ENCODE results near the gene BACH2.
A peak's percentile ranks its signal among the peaks of the same experiment; 100 is the strongest.
"Not testable (repeated sequence)": the region's sequence is repeated elsewhere in the genome, so short reads cannot be mapped to it uniquely, and the experiment has no call there.

BACH2 gene

DNA sequence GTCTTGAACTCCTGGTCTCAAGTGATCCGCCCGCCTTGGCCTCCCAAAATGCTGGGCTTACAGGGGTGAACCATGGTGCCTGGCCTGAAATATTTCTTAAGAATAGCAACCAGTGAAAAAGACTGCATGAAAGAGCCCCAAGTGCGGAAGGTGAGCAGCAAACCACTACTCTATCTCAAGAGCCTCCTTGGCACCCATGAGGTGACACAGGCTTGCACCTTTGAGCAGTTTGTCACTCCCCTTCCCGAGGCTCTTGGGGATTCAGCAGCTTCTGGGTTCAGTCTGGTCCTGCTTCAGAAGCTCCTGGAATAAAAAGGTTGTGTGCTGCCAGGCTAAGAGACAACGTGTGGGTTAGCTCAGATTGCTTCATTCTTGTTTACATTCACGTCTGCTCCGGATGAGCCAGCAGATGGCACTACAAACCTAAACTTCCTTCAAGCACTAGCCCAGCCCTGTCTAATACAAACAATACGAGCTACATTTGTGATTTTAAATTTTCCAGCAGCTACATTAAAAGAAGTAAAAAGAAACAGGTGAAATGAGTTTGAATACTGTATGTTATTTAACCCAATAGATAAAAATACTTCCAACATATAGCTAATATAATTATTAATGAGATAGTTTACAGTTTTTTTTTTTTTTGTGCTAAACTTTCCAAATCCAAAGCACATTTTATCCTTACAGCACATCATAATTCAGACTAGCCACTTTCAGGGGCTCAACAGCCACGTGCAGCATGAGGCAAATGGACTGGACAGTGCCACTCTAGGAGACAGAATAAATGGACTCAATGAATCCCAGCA lies 356.2 kb downstream of the BACH2 start:
- peak; percentile 75 for DNase-seq (ENCODE audit: low spot score)

DNA sequence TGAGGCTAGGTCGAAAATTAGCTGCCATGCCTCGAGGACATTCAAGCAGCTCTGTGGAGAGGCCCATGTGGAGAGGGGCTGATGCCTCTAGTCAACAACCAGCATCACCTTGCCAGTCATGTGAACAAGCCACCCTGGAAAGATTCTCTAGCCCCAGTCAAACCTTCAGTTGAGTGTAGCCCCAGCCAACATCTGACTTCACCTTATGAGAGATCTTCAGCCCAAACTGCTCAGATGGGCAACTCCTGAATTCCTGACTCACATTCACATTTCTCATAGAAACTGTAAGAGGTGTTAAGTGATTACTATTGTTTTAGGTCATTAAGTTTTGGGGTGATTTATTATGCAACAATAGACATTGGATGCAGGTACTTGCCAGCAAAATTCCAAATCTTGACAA lies 357.5 kb downstream of the BACH2 start:
- DNase-seq (ENCODE audit: low spot score): no peak

DNA sequence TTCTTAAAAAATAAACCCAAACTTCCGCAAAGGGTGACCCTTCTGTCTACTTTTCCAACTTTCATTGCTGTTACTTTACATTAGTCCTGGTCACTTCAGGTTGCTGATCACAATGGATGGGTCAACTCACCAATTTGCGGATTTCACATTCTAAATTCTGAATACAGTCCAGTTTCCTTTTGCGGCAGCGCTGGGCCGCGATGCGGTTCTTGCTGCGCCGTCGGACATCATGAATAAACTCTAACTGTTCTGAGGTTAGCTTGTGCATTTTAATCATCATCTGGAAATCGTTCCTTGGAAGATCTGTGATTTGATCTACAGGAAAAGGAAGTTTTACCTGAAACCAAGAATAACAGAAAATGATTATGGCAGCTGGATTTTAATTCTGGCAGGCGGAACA lies 358.6 kb downstream of the BACH2 start:
- no peak for DNase-seq (ENCODE audit: low spot score)

DNA sequence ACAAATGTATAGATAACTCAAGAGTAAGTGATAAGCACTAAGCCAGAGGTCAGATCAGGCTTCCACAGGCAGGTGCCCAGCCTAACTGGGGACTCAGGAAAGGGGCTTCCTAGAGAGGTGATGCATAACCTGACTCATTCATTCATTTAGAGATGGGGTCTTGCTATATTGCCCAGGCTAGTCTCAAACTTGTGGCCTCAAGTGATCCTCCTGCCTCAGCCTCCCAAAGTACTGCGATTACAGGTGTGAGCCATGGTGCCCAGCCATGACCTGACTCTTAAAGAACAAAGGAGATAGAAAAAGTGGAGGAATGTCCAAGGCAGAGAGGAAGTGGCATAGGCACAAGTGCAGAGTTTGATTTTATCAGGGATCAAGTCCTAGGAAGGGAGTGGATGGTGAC lies 360.5 kb downstream of the BACH2 start:
- no peak for DNase-seq (ENCODE audit: low spot score)

DNA sequence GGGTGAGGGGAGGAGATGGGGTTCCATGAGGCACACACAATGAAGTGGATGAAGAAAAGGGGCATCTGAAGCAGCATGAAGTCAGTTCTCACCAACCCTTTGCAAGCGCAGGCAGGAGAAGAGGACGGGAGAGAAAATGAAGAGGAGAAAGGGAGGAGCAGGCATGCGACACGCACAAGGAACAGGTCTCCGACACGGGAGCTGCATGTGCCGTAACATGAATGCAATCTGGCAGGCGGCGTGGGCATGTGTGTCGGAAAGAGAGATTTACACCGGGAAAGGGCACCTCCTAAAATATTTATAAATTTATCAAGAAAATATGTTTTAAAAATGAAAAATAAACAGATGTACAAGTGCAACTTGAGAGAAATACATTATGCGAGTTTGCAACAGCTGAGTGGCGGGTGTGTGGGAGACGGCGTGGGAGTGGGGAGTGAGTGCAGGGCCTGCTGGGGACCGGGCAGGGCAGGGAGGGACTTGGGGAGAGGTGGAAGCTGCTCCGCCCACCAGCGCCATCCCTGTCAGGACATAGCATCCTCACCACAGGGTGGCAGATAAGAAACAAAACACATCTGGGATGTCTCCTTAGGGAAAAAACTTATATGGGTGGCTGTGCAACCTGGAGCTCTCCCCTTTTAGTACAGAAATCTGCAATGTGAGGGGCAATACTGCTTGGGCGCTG lies 361.8 kb downstream of the BACH2 start:
- DNase-seq (ENCODE audit: low spot score): no peak

DNA sequence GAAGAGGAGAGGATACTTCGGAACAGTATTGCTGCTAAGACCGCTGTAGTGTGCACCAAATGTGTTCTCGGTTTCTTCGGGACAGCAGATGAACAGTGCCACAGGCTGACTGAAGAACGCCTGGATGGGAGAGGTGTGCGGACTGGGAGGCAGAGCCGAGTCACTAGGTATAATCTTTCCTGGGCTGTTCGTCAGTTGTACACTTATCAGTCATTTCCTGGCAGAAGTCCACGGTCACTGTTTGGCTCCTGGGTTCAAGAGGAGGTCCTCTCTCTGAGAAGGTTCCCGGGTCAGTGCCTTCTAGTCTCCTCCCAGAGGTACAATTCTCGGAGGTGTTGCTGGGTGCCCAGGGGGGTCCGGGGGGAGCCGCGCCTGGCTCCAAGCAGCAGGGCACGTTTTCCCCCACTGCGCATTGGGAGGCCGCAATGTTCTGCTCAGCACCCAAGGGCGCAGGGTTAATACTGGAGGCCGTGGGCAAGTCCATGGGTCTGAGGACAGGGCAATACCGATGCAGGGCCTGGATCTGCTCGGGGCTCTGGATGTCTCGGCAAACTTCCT lies 364.3 kb downstream of the BACH2 start:
- DNase-seq (ENCODE audit: low spot score): no peak

DNA sequence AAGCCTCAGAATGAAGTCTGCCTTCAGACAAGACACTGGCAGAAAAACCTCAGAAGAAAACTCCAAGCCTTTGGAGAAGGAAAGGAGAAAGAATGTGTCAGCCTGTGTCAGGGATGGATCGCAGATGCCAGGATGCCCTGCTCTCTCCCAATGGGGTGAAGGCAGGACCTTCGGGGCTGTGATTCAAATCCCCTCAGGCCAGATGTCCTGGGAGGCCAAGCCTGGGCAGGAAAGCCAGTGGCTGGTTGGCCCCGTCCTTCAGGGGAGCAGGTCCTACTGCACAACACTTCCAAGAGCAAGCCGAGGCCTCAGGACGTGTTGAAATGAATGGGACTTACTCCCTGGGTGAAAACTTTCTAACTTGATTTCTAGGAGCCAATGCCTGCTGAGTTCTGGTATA lies 365.9 kb downstream of the BACH2 start:
- DNase-seq (ENCODE audit: low spot score): no peak

DNA sequence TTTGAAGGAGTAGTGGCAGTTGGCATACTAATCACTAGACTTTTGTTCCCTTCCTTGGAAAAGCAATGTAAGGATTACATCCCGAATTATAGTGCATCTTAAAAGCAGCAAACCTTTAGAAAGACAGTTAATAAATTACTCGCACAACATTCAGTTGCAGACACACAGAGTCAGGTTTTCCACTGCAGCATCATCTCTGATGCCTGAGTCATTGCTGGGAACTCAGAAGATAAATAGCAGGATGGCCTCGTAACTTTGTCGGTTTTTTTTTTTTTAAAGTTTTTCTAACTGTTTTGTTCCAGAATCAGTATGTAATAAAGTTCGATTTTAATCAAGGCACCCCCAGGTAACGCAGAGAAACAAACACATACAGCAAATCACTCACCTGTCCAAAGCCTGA lies 368.0 kb downstream of the BACH2 start:
- DNase-seq (ENCODE audit: low spot score): no peak

DNA sequence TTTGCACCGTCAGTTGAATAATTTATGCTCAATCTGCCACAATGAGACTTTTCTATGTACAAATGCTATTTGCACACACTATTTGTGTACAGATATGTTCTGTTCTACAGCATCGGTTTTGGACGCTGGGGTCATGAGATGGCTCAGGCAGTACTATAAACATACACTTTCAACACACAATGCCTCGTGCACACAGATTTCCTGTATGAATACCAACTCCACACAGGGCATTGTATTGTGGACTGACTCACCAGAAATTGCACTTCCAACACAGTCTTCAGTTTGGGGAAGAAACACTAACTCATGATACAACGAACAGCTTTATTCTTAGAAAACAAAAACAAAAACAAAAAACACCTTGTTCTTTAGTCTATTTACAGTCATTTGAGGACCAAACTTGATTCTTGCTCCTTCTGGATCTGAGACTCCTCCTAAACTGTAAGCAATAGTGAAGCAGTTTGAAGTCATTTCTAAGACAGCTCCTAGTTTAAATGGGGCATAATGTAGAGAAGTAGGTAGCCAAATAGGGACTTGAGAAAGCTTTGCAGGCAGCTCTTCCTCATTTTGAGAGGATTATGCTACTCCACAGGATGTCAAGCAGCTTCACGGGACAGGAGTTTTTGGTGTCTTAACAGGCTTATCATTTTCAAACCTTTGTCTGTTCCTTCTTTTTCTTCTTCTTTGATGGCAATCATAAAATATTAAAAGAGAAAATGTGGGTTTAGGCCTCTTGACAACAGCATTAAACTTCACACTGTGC lies 368.7 kb downstream of the BACH2 start:
- DNase-seq (ENCODE audit: low spot score): no peak

DNA sequence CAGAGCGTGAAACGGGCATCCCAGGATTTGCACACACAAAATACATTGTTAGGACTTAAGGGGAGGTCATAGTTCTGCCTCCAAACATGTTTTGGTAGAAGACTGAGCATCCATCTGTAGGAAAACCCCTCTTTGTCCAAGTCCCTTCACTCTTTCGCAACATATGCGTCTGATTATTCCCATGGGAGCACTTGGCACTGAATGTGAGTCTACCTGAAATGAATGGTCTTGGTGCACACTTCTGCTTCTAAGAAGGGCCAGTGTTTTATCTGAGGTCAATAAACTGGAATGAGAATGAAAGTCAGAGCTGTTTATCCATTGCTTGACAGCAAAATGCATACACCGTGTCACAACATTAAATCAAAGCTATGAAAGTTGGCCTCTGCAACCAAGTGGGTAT lies 369.4 kb downstream of the BACH2 start:
- DNase-seq (ENCODE audit: low spot score): no peak

DNA sequence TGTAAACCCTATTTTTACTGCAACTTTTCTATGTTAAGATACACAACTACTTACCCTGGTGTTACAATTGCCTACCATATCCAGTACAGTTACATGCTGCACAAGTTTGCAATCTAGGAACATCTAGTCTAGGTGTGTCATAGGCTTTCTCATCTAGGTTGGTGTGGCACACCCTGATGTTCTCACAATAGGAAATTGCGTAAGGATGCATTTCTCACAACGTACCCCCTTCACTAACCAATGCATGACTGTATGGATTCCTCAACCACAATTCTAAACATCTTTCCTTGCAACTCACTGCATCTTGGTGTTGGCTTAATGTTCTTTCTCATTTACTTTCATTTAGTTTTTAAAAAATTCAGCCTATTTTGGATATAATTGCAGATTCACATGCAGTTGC lies 370.8 kb downstream of the BACH2 start:
- DNase-seq (ENCODE audit: low spot score): no peak

DNA sequence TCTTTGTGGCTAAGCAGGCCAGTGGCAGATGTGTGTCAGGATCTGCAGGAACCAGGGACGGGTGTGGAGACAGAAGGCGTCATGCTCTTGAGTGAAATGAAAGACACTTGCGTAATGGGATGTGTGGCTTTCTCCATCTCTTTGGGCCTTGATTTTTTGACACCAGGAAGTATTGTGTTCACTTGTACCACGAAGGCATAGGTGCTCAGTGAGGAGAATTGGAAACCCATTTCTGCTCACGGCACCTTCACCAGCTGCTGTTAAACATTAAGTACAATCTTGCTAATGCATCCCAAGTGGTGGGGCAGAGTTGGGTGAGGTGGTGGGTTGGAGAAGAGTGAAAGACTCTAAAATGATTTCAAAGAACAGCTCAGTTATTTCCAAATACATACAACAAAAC lies 372.4 kb downstream of the BACH2 start:
- DNase-seq (ENCODE audit: low spot score): no peak

DNA sequence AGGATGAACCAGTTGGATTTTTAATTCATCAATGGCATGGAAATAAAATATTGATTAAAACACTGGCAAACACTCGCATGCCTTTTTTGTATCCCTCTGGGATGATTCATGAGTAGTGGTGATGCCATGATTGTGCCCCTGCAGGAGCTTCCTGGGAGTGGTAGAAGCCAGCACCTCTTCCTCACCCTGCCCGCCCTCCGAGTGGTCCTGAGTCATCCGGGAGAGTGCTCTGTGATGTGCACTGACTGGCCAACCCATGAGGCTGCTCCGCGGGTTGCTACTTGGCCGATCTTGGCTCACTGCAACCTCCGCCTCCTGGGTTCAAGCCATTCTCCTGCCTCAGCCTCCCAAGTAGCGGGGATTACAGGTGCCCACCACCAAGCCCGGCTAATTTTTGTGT lies 375.0 kb downstream of the BACH2 start:
- no peak for DNase-seq (ENCODE audit: low spot score)

DNA sequence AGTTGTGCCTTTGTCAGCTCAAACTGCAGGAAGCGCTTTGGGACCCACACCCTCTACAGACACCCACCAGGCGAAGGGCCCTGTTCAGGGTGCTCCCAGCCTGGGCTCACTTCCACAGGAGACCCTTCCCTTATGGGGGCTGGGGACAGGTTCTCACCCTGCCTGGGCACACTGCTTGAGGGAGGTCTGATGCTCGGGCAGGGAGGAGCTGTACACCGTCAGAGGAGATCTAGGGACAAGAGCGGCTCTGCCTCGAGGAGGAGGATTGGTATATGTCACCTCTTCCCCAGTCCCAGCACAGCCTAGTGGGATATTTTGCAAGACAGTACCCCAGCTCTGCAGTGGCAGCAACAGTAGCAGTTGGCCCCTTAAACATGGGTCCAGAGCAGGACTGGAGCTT lies 375.4 kb downstream of the BACH2 start:
- no peak for DNase-seq (ENCODE audit: low spot score)

DNA sequence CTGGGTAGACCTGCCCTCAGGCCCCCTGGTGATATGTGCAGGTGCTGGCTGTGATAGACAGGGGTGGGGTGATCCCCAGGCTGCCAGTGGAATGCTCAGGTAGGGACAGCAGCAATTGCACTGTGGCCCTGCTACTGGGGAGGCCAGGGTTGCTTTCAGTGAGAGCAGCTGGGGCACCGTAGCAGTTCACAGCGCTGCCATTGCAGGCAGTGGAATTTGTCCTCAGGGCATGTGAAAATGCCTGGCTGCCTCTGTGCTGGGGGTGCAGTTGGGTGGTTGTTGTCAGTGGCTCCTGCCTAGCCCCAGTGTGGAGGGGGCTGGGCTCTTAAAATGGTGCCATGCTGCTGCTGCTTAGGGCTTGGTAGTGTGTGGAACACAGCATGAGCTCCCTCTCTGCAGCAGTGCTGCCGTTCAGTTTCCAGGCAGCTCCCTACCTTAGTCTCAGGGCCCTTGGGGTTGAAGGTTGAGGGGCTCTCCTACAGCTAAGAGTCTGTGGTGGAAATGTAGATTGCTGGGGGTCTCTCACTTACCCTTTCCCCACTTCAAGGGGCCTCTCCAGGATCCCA lies 378.8 kb downstream of the BACH2 start:
- no peak for DNase-seq (ENCODE audit: low spot score)

DNA sequence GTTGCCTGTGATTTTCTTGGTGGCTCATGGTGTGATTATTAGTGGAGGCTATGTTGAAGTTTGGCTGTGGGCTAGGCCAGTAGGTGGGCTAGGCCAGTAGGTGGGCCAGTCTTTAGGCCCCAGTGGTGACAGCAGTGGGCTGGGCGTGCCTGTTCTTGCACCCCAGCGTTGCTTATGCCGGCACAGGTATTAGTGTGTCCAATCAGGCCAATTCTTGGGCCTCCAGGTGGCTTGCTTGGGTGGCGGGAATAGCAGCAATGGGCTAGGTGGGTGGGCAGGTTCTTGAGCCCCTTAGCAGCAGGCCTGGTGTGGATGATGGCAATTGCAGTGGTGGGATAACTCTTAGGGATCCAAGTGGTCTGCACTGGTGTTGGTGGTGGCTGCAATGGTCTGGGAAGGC lies 379.4 kb downstream of the BACH2 start:
- no peak for DNase-seq (ENCODE audit: low spot score)

DNA sequence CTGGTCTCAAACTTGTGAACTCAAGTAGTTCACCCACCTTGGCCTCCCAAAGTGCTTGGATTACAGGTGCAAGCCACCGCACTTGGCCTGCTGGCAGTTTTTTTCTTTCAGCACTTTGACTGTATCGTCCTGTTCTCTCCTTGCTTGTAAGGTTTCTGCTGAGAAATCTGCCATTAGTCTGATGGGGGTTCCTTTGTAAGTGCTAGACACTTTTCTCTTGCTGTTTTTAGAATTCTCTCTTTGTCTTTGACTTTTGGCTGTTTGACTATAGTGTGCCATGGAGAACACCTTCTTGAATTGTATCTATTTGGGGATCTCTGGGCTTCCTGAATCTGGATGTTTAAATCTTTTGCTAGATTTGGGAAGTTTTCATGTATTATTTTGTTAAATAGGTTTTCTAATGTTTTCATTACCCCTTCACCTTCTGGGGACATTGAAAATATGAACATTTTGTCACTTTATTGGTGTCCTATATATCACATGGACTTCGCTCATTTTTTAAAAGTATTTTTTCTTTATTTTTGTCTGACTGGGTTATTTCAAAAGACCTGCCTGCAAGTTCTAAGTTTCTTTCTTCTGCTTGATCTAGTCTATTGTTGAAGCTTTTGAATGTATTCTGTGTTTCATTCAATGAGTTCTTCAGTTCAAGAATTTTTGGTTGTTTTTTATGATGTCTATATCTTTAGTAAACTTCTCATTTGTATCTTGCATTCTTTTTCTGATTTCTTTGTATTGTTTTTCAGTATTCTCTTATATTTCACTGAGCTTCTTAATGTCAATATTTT lies 380.3 kb downstream of the BACH2 start:
- no peak for DNase-seq (ENCODE audit: low spot score)

DNA sequence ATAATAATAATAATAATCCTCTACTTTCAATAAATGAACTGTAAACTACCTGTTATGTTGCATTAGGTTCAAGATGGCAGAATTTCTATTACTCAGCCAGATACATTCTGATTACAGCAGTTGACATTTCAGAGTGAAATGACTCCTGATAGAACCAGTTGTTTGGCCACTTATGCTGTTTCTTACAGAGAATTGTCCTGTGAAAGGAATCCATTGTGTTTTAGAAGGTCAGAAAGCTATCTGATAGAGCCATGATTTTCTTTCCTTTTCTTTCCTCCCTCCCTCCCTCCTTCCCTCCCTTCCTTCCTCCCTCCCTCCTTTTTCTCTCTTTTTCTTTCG lies 385.8 kb downstream of the BACH2 start:
- DNase-seq (ENCODE audit: low spot score): no peak

DNA sequence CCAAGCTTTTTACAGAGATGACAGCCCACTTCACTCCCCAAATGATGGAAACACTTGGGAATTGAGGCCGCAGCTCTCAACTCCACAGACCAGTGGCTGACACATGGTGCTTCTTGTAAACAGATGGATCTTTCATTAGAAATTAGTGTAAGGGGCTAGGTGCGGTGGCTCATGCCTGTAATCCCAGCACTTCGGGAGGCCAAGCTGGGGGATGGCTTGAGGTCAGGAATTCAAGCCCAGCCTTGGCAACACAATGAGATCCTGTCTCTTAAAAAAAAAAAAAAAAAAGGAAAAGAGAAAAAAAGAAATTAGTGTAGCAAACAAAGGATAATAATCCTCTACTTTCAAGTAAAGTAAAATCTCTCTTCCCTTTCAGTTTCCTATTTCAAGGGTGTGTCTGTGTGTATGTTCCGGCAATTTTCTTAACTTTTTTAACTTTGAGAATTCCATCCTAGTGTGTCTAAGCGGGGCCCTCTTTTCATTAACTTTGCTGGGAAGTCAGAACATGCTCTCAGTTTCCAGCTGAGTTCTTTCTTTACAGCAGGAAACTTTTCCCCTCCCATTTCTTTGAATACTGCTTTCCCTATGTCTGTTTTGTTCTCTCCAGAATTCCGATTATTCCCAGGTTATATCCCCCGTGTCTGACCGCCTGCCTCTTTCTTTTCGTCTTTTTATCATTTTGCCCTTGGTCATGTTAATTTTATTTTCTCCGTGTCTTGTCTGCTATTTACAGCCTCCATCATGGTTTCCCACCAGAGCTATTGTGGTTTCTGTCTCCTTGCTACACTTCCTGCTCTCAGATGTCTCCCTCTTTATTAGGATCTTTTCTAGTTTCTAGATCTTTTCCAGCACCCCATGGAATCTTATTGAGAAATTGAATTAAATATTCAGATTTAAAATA lies 386.4 kb downstream of the BACH2 start:
- not testable (repeated sequence) for DNase-seq (ENCODE audit: low spot score)

DNA sequence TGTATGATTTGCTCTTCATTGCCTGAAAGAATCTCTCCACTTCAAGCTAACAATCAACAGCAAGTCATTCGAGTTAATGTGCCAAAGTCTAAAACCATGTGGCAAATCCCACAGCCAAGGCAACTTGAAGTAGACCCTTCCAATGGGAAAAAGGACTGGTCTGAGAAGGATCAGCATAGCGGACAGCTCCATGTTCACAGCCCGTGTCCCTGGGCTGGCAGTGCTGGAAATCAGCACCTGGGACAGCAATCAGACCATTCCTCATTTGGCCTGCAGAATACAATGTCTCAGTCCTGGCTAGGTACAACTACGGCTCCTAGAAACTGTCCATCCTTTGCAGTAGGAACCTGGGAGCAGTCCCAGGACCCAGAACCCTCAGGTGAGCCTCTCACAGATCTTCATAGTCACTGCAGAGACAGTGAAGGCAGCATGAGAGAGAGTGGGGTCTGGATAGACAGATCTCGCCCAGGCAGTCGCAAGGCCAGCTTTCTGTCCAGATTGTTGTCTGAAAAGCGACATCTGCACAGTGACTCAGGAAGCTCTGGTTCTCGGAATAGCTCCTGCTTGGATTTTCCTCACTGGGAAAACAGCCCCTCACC lies 401.3 kb downstream of the BACH2 start:
- DNase-seq (ENCODE audit: low spot score): no peak

Data from CD4-positive, alpha-beta T cell treated with Interleukin-6 at 100 ng/mL for 8 hours (primary cell).